VCaP (cell line): ENCODE data around the gene OR2L13.

Source experiments
- H3K27ac ChIP-seq: fragments of 450-650 bp; 2 replicates; pipeline ENCODE4 v1.5.1; 2017
- CTCF ChIP-seq: fragments of 450-650 bp; conservative IDR thresholded peaks from 2 replicates; pipeline ENCODE4 v1.5.1; 2017; ENCODE audit warnings: mild to moderate bottlenecking, moderate library complexity

Gene OR2L13

GRCh38 chr1:248140846-248141245 lies 45.9 kb downstream of the OR2L13 start:
- no peak overlapping the region for H3K27ac ChIP-seq
- no peak for TF ChIP-seq CTCF

GRCh38 chr1:248143311-248143710 lies 48.3 kb downstream of the OR2L13 start:
- TF ChIP-seq CTCF = no peak
- H3K27ac ChIP-seq = no peak overlapping the region

- no peak within 1 kb of the TSS for H3K27ac ChIP-seq
- TF ChIP-seq CTCF = no peak
These were observed 49.7 kb downstream of the OR2L13 start, which contains the start of gene OR2M5 for GRCh38 chr1:248144513-248145198. Gene OR2M5 (plus strand): TSS chr1:248145148. CDS start chr1:248145148, 0 bp downstream.
